Panc1 (cell line): ENCODE measurements around the gene MACO1.

ENCODE experiments used
- POLR2AphosphoS5 ChIP-seq: IDR thresholded peaks from 2 replicates; pipeline ENCODE4 v1.6.1; 2012; ENCODE audit warnings: mild to moderate bottlenecking, low read depth, low read length, moderate library complexity
- TF ChIP-seq, protein P1 (sequence below): fragments of 450-650 bp; IDR thresholded peaks from 2 replicates; pipeline ENCODE4 v1.5.1; 2017; ENCODE audit warnings: mild to moderate bottlenecking

DNA sequence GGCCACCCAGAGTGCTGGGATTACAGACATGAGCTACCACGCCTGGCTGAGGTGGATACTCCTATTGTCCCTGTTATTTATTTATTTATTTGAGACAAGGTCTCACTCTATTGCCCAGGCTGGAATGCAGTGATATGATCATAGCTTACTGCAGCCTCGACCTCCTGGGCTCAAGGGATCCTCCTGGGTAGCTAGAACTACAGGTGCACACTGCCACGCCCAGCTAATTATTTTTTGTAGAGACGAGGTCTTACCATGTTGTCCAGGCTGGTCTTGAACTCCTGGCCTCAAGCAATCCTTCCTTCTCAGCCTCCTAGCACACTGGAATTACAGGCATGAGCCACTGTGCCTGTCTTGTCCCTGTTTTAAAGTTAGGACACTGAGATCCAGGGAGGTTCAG, 117.9 kb downstream of the MACO1 start:
- TF ChIP-seq, protein P1, sequence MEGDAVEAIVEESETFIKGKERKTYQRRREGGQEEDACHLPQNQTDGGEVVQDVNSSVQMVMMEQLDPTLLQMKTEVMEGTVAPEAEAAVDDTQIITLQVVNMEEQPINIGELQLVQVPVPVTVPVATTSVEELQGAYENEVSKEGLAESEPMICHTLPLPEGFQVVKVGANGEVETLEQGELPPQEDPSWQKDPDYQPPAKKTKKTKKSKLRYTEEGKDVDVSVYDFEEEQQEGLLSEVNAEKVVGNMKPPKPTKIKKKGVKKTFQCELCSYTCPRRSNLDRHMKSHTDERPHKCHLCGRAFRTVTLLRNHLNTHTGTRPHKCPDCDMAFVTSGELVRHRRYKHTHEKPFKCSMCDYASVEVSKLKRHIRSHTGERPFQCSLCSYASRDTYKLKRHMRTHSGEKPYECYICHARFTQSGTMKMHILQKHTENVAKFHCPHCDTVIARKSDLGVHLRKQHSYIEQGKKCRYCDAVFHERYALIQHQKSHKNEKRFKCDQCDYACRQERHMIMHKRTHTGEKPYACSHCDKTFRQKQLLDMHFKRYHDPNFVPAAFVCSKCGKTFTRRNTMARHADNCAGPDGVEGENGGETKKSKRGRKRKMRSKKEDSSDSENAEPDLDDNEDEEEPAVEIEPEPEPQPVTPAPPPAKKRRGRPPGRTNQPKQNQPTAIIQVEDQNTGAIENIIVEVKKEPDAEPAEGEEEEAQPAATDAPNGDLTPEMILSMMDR: no peak
- TF ChIP-seq POLR2AphosphoS5: no peak
